Activated CD4-positive, alpha-beta memory T cell treated with anti-CD3 and anti-CD28 coated beads, Interleukin-2, amount 10 ng/mL, durations not matched to agents 7 days and 5 days (primary cell): Measurements from ENCODE around the gene INSC. TPM values are rescaled to one million over a fixed set of nuclear protein-coding genes. Genes with fewer than 3 reads are reported as not detected.

Experiments used
- CTCF ChIA-PET: fragments of 350-600 bp; sonication (Branson Sonifier 250); formaldehyde crosslinking; loops from one replicate; lab custom pipeline; 2021; ENCODE audit warnings: antibody characterized with exemption, inconsistent platforms; lab: Charles Lee
- POLR2A ChIA-PET: fragments of 350-600 bp; sonication (Branson Sonifier 250); formaldehyde crosslinking; loops from one replicate; lab custom pipeline; 2021; ENCODE audit warnings: antibody characterized with exemption; lab: Charles Lee
- DNase-seq: peaks from one replicate; pipeline ENCODE4 v3.0.0-alpha.2; 2020
- H3K27ac Mint-ChIP-seq: one replicate; pipeline ENCODE4 v1.8.0; 2021; ENCODE audit warnings: mild to moderate bottlenecking, mixed read lengths
- H3K27me3 Mint-ChIP-seq: one replicate; pipeline ENCODE4 v1.8.0; 2021; ENCODE audit warnings: mixed read lengths
- H3K36me3 Mint-ChIP-seq: one replicate; pipeline ENCODE4 v1.8.0; 2021; ENCODE audit warnings: low read depth, mixed read lengths
- H3K4me1 Mint-ChIP-seq: one replicate; pipeline ENCODE4 v1.8.0; 2021; ENCODE audit warnings: mixed read lengths
- H3K4me3 Mint-ChIP-seq: one replicate; pipeline ENCODE4 v1.8.0; 2021; ENCODE audit warnings: mild to moderate bottlenecking, mixed read lengths
- H3K9me3 Mint-ChIP-seq: one replicate; pipeline ENCODE4 v1.8.0; 2021; ENCODE audit warnings: mixed read lengths
- total RNA-seq, 2 experiments: library from RNA; stranded (reverse); gene quantifications; one replicate each; pipeline ENCODE4 v1.2.3, GENCODE V29; 2021

INSC gene
- total RNA-seq, 2 experiments from 2014 or later: 0.15 to 0.18 TPM

DNA sequence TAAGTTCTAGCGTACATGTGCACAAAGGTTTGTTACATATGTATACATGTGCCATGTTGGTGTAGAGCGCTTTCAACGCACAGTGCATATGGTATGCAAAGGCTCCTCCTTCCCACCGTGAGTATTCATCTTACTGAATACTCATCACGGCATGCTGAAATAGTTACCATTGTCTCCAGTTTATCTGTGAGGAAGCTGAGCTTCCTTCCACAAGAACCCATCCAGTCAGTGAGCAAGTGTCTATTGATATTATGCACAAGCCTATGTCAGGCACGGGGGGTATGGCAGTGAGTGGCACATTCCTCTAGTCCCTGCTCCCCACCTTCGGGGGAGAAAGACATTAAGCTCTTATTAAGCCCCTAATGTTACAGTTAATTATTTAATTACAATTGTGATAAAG is 28.1 kb downstream of the INSC start:
- DNase-seq: no peak
- Mint-ChIP-seq H3K4me1 (no peaks in the 10 kb centered on the region), H3K9me3 (no peaks in the 10 kb centered on the region), H3K4me3 (no peak overlapping the region), H3K27me3 (peaks cover 8% of the 10 kb centered on the region), H3K27ac (no peak overlapping the region), H3K36me3 (no peaks in the 10 kb centered on the region)
- ChIA-PET CTCF (no interaction called here), POLR2A (no interaction called here)

DNA sequence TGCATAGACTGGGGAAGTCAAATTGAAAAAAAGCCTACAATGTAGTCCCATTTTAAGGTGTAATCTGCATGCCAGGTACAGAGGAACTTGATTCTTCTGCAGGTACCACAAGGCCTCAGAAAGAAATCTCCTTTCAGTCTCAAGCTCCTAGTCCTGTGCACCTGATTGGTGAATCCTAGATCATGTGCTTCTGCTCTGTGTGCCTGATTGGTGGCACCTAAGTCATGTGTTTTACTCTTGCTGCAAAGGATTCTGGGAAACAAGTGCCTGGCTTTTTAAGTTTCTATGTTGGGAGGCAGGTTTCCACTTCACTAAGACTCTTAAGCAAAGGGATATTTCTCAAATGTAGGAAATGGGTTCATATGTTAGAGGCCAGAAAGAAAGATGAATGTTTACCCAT is 29.1 kb downstream of the INSC start:
- POLR2A ChIA-PET: no interaction called here
- Mint-ChIP-seq H3K27ac (no peak overlapping the region), H3K4me3 (no peak overlapping the region), H3K9me3 (no peaks in the 10 kb centered on the region), H3K36me3 (no peaks in the 10 kb centered on the region), H3K4me1 (no peaks in the 10 kb centered on the region), H3K27me3 (peaks cover 8% of the 10 kb centered on the region)
- CTCF ChIA-PET: interaction anchor here (1.3 kb wide), 1 partner anchor 16 kb away, joined by 4 read pairs; no protein-coding TSS in a partner anchor
- DNase-seq: no peak

DNA sequence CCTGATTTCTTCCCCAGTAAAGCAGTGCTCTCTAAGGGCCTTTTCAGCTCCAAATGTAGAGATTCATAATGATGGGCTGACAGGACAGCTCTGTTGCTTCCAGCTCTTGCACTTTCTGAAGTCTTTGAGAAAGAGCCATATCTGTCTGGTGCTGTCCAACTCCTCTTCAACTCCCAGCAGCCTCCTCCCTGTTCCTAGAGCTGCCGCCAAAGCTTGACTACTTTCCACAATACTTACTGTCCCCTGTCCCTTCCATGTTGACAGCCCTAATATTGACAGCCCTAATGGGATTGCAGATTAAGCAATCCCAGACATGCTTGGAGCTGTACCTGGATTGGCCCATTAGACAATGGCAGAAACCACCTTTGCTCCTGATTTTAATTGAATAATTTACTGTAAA is 29.6 kb downstream of the INSC start:
- POLR2A ChIA-PET: no interaction called here
- Mint-ChIP-seq H3K27ac (no peak overlapping the region), H3K36me3 (no peaks in the 10 kb centered on the region), H3K27me3 (peaks cover 8% of the 10 kb centered on the region), H3K4me3 (no peak overlapping the region), H3K9me3 (no peaks in the 10 kb centered on the region), H3K4me1 (no peaks in the 10 kb centered on the region)
- no peak for DNase-seq
- CTCF ChIA-PET: interaction anchor here (1.3 kb wide), 1 partner anchor 15 kb away, joined by 4 read pairs; no protein-coding TSS in a partner anchor

DNA sequence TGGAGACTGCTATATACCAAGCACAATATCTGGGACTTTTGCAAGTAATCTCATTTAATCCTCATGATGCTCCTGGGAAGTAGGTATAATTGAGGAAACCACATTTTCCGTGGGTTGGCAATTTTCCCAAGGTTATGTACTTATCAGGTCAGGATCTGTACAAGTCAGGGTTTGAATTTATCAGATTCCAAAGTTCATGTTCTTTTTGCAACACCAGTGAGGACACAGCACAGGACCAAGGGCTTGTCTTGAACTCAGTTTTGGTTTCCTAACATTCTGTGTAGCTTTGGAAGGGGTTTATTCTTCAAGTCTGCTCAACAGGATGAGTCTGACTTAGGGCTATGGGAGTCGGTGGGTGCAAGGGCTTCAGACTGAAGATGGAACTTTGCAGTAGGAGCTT is 30.4 kb downstream of the INSC start:
- H3K4me1 Mint-ChIP-seq: peaks cover 1% of the 10 kb centered on the region
- peaks cover 8% of the 10 kb centered on the region for H3K27me3 Mint-ChIP-seq
- POLR2A ChIA-PET: no interaction called here
- H3K36me3 Mint-ChIP-seq: no peaks in the 10 kb centered on the region
- H3K9me3 Mint-ChIP-seq: no peaks in the 10 kb centered on the region
- no peak for DNase-seq
- CTCF ChIA-PET: interaction anchor here (0.6 to 1.3 kb wide), 2 partner anchors 14 to 234 kb away, joined by 4 read pairs; no protein-coding TSS in a partner anchor
- no peak overlapping the region for H3K4me3 Mint-ChIP-seq
- H3K27ac Mint-ChIP-seq: no peak overlapping the region

DNA sequence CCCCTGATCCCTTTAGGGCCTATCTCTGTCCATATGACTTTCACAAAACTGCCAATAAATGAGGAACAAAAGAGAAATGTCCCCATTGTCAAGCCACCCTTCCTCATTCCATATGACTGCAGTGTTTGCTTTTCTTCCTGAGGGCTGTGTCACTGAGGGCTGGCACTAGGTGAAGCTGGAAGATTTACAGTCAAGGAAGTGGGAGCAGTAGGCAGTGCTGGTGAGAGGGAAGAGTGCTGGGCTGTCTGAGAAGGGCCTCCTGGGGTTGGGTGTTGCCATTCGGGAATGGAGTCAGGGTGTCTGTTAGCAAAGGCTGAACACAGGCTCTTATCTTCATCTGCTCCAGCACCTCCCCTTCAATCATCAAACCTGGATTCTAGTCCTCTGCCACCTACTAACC is 30.9 kb downstream of the INSC start:
- Mint-ChIP-seq H3K4me1 (peaks cover 6% of the 10 kb centered on the region), H3K36me3 (no peaks in the 10 kb centered on the region), H3K27me3 (peaks cover 8% of the 10 kb centered on the region), H3K4me3 (no peak overlapping the region), H3K27ac (no peak overlapping the region), H3K9me3 (no peaks in the 10 kb centered on the region)
- ChIA-PET CTCF (interaction anchor here (0.6 kb wide), 1 partner anchor 234 kb away, joined by 4 read pairs; no protein-coding TSS in a partner anchor), POLR2A (no interaction called here)
- DNase-seq: no peak

DNA sequence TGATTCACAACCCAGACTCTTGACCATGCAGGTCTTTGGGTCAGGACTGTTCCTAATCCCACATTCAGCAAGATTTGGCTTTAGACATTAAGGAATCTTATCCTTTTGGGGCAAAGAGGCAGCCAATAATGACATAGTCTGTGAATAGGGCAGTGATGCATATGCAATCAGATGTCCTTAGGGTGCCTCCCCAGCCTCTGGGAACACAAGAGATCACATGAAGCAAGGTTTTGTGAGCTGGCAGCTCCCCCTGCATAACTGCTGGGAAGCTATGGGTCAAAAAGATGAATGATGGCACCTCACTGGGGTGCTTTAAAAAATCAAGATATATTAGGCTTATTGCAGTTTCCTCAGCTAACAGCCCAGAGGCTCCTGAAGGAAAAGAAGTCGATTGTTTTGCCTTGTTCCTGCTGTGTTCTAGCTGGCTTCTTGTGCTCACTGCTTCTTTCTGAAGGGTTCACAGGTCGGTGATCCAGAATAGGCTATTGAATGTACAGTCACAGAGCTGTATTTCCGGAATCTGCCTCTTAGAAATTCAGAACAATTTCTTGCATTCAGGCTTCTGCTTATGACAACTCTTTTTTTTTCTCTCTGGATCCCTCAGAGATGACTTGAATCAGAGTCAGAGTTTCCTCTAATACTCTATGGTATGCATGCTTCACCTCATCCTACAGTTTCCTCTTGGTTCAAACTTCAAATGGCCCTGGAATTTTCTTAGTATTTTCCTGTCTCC is 31.7 kb downstream of the INSC start:
- Mint-ChIP-seq H3K4me1 (peaks cover 14% of the 10 kb centered on the region), H3K9me3 (no peaks in the 10 kb centered on the region), H3K36me3 (no peaks in the 10 kb centered on the region), H3K27ac (no peak overlapping the region), H3K4me3 (no peak overlapping the region), H3K27me3 (peaks cover 8% of the 10 kb centered on the region)
- ChIA-PET POLR2A (no interaction called here), CTCF (interaction anchor here (1.4 kb wide), 1 partner anchor 13 kb away, joined by 4 read pairs; no protein-coding TSS in a partner anchor)
- no peak for DNase-seq

DNA sequence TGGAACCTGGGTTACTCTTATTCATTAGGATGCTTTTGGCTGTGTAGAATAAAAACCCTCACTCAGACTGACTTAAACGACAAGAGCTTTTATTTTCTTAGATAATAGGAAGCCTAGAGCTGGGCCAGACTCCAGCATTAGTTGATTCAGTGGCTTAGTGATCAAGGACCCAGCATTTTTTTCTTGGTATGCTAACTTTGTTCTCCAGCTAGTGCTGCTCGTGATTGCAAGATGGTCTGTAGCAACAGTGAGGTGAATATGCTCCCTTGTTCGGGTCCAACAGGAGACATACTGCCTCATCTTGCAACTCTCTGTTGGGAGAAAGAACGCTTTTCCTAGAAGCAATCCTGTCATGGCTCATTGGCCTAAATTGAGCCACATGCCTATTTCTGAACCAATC is 33.4 kb downstream of the INSC start:
- DNase-seq: no peak
- Mint-ChIP-seq H3K9me3 (no peaks in the 10 kb centered on the region), H3K27ac (no peak overlapping the region), H3K36me3 (no peaks in the 10 kb centered on the region), H3K4me3 (no peak overlapping the region), H3K4me1 (peaks cover 18% of the 10 kb centered on the region), H3K27me3 (peaks cover 8% of the 10 kb centered on the region)
- ChIA-PET CTCF (no interaction called here), POLR2A (no interaction called here)

DNA sequence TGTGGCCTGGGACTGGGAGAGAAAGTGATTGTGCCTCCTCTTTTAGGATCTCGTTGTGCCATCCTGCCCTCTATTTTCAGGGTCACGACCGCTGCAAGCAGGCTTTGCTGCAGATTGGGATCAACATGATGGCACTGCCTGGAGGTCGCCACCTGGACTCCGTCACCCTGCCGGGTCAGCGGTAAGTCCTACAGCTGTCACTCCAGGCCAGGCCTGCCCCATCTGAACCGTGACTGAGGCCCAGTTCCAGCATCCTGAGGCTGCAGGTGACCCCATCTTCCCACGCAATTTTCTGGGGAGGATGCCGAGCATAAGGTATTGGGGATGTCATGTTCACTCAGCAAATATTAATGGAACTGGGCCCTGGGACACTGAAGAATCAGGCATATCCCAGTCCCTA is 34.3 kb downstream of the INSC start:
- CTCF ChIA-PET: no interaction called here
- no peaks in the 10 kb centered on the region for H3K36me3 Mint-ChIP-seq

DNA sequence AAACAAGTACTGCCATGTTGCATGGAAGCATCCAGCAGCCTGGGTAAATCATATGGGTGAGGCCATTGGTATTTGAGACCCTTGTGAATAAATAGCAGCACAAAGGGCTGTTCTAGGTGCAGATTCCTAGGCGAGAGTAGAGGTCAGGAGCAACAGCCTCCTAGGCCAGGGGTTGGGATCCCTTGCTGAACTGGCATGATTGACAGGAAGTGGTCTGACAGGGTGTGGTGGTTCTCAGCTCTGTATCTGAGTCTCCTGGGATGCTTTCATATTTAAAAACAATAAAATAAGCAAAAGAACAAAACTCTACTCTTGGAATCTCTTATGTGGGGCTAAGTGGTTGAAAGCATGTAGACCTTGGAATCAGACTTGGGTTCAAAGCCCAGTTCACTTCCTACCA is 35.8 kb downstream of the INSC start:
- Mint-ChIP-seq H3K4me1 (peaks cover 18% of the 10 kb centered on the region), H3K36me3 (no peaks in the 10 kb centered on the region), H3K27me3 (peaks cover 5% of the 10 kb centered on the region), H3K27ac (peak overlapping the region; percentile 45), H3K9me3 (no peaks in the 10 kb centered on the region), H3K4me3 (no peak overlapping the region)
- DNase-seq: peak; percentile 38
- CTCF ChIA-PET: interaction anchor here (0.6 to 0.8 kb wide), 2 partner anchors 9 to 112 kb away, joined by 3 to 7 read pairs; no protein-coding TSS in a partner anchor
- POLR2A ChIA-PET: no interaction called here

More for the DNA sequence above, 34.3 kb downstream of the INSC start:
- Mint-ChIP-seq H3K27me3 (peaks cover 8% of the 10 kb centered on the region), H3K27ac (no peak overlapping the region), H3K9me3 (no peaks in the 10 kb centered on the region), H3K4me3 (no peak overlapping the region), H3K4me1 (peaks cover 18% of the 10 kb centered on the region)
- no peak for DNase-seq
- POLR2A ChIA-PET: no interaction called here

DNA sequence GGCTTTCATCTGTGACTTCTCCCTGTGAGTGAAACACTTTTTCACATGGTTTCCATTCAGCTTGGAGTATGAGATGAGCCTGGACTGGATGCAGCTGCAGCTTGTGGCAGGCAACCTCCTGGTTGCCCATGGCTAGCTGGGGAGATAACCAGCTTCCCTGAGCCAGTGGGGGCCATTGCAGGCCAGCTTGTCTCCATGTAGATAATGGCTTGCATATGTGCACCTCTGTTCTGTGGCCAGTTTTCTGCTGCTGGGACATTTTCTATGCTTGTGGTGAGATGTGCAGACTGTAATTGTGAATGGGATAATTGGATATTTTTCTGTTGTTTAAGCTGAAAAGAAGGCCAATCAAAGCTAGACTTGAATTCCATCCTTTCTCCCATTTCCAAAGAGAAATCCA is 38.5 kb downstream of the INSC start:
- Mint-ChIP-seq H3K9me3 (no peaks in the 10 kb centered on the region), H3K27ac (no peak overlapping the region), H3K4me1 (peaks cover 18% of the 10 kb centered on the region), H3K4me3 (no peak overlapping the region), H3K36me3 (no peaks in the 10 kb centered on the region), H3K27me3 (peaks cover 1% of the 10 kb centered on the region)
- ChIA-PET POLR2A (no interaction called here), CTCF (interaction anchor here (1.3 kb wide), 1 partner anchor 25 kb away, joined by 3 read pairs; no protein-coding TSS in a partner anchor)
- no peak for DNase-seq

DNA sequence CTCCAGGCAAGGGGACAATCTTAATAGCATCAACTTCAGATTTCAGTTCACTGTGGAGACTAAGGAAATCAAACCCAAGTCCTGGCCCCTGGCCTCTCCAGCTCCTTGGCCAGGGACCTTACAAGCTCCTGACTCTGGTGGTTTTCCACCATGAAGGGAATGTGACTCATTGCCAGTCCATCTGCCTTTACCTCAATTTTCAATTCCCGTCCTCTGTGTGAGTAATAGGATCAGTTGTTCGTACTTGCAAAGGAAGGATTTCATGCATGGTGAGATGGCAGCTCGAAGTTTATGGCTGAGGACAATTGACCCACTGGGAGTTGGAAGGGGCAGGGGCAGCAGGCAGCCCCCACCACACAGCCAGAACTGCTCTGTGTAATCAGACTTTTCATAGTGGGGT is 42.5 kb downstream of the INSC start:
- H3K9me3 Mint-ChIP-seq: no peaks in the 10 kb centered on the region
- peaks cover 8% of the 10 kb centered on the region for H3K27me3 Mint-ChIP-seq
- no peaks in the 10 kb centered on the region for H3K4me1 Mint-ChIP-seq
- no peaks in the 10 kb centered on the region for H3K36me3 Mint-ChIP-seq
- ChIA-PET CTCF (interaction anchor here (1.4 to 3.4 kb wide), 2 partner anchors 38 to 56 kb away, joined by 3 to 30 read pairs; no protein-coding TSS in a partner anchor), POLR2A (no interaction called here)
- no peak for DNase-seq
- H3K4me3 Mint-ChIP-seq: no peak overlapping the region
- no peak overlapping the region for H3K27ac Mint-ChIP-seq

DNA sequence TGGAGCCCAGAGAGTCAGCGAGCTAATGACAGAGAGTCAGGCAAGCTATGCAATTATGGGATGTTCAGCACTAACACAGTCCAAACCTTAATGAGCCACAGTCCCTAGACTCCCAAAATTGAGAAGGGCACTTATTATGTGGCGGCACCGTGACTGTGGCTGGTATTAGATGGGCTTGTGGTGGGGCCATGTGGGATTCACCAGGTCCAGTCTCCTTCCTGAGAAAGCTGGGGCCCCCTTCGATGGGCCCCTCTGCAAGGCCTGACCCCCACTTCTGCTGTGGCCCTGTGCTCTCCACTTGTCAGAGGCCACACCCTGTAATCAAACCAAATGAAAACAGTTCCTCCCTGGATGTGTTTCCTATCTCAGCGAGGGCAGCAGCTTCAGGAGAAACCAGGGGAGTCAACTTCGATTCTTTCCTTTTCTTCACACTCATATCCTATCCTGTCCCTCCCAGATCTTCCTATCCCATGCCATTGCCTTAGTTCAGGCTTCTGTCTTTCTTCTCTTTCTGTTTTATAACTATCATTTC is 42.9 kb downstream of the INSC start:
- CTCF ChIA-PET: interaction anchor here (3.4 kb wide), 1 partner anchor 57 kb away, joined by 30 read pairs; no protein-coding TSS in a partner anchor
- H3K27me3 Mint-ChIP-seq: peaks cover 8% of the 10 kb centered on the region
- POLR2A ChIA-PET: no interaction called here
- no peaks in the 10 kb centered on the region for H3K36me3 Mint-ChIP-seq
- H3K9me3 Mint-ChIP-seq: no peaks in the 10 kb centered on the region
- no peaks in the 10 kb centered on the region for H3K4me1 Mint-ChIP-seq
- H3K4me3 Mint-ChIP-seq: no peak overlapping the region
- H3K27ac Mint-ChIP-seq: no peak overlapping the region
- no peak for DNase-seq

DNA sequence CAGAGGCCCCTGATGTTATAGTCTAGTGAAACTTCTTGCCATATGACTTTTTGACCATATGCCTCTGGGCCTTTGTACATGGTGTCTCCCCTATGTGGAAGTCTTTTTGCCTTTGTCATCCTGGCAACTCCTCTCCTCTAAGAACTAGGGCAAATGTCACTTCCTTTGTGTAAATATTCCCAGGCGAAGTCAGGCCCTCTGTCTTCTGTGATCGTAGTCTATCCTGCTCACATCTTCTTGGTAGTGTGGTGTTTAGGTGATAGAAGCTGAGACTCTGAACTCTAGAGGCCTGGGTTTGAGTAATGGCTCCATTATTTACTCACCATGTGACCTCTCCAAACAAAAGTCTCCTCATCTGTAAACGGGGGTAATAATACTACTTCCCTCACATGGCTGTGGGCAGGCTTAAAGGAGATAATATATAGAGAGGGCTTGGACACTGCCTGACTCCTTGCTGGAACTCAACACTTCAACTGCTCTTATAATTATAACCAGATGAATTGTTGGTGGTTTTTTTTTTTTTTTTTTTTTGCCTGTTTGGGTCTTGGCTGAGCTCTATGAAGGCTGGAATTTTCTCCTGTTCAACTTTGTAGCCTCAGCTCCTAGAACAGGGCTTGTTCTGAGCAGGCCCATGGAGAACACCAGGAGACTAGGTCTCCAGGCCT is 43.8 kb downstream of the INSC start:
- DNase-seq: no peak
- Mint-ChIP-seq H3K36me3 (no peaks in the 10 kb centered on the region), H3K27ac (no peak overlapping the region), H3K4me1 (no peaks in the 10 kb centered on the region), H3K9me3 (no peaks in the 10 kb centered on the region), H3K4me3 (no peak overlapping the region), H3K27me3 (peaks cover 13% of the 10 kb centered on the region)
- POLR2A ChIA-PET: no interaction called here
- CTCF ChIA-PET: interaction anchor here (0.6 to 3.4 kb wide), 7 partner anchors 8 to 250 kb away, joined by 3 to 30 read pairs (median 4); no protein-coding TSS in a partner anchor
